ENCODE data around the gene SHPK.

DNA sequence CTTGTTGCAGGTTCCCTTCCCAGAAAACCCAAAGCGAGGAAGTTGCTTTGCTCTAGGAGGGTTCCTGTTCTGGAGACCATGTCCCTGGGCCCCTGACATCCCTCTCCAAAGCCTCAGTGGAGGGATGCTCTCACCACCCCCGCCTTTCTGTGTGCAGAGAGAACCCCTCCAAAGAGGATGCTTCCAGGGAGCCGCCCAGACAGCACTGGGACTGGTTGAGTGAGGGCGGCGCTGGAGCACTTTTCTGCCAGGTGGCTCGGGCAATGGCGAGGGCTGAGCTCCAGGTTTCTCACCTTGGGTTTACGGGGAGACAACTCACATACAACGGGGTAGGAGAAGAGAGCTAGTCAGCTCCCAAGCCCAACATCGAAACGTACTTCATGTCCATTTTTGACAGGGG lies 39.8 kb upstream of the SHPK start:
- TF ChIP-seq, protein P1, sequence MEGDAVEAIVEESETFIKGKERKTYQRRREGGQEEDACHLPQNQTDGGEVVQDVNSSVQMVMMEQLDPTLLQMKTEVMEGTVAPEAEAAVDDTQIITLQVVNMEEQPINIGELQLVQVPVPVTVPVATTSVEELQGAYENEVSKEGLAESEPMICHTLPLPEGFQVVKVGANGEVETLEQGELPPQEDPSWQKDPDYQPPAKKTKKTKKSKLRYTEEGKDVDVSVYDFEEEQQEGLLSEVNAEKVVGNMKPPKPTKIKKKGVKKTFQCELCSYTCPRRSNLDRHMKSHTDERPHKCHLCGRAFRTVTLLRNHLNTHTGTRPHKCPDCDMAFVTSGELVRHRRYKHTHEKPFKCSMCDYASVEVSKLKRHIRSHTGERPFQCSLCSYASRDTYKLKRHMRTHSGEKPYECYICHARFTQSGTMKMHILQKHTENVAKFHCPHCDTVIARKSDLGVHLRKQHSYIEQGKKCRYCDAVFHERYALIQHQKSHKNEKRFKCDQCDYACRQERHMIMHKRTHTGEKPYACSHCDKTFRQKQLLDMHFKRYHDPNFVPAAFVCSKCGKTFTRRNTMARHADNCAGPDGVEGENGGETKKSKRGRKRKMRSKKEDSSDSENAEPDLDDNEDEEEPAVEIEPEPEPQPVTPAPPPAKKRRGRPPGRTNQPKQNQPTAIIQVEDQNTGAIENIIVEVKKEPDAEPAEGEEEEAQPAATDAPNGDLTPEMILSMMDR (IDR thresholded peaks at IDR 0.05): no peak
- TF ChIP-seq POLR2A (IDR thresholded peaks at IDR 0.05) (no peak), POLR2AphosphoS5 (IDR thresholded peaks at IDR 0.05) (no peak), EP300 (IDR thresholded peaks at IDR 0.05) (no peak)
